Measurements from ENCODE around the gene TAS2R60.
"Not testable (repeated sequence)": the region's sequence is repeated elsewhere in the genome, so short reads cannot be mapped to it uniquely, and the experiment has no call there.

Gene TAS2R60
- total RNA-seq = 0 to 0.20 reads per million in 2 donors

- no peak for DNase-seq
Measured at GRCh38 chr7:143443153-143443552, at the start of gene TAS2R60. Gene TAS2R60 (plus strand): TSS chr7:143443453. CDS start chr7:143443453, 0 bp downstream.

GRCh38 chr7:143394068-143394467 is 49.2 kb upstream of the TAS2R60 start:
- no peak for DNase-seq

GRCh38 chr7:143394777-143395176 is 48.5 kb upstream of the TAS2R60 start:
- no peak for DNase-seq

GRCh38 chr7:143395187-143396149 is 47.8 kb upstream of the TAS2R60 start:
- DNase-seq = no peak

- DNase-seq = no peak
Measured at GRCh38 chr7:143396182-143396581, 47.1 kb upstream of the TAS2R60 start.

- DNase-seq = no peak
Measured at GRCh38 chr7:143396625-143397556, 46.4 kb upstream of the TAS2R60 start.

- no peak for DNase-seq
Measured at GRCh38 chr7:143397710-143398530, 45.3 kb upstream of the TAS2R60 start.

- no peak for DNase-seq
Measured at GRCh38 chr7:143398616-143399015, 44.6 kb upstream of the TAS2R60 start.

- DNase-seq = no peak
Measured at GRCh38 chr7:143399151-143399550, 44.1 kb upstream of the TAS2R60 start.

- no peak for DNase-seq
Measured at GRCh38 chr7:143399642-143400041, 43.6 kb upstream of the TAS2R60 start.

- no peak for DNase-seq
Measured at GRCh38 chr7:143401265-143401664, 42.0 kb upstream of the TAS2R60 start.

GRCh38 chr7:143402233-143402632 is 41.0 kb upstream of the TAS2R60 start:
- DNase-seq = not testable (repeated sequence)

- no peak for DNase-seq
Measured at GRCh38 chr7:143405173-143406001, 37.9 kb upstream of the TAS2R60 start.

- DNase-seq = no peak
Measured at GRCh38 chr7:143406002-143406357, 37.3 kb upstream of the TAS2R60 start.

- DNase-seq = peak in 3 of 5 experiments; percentile 35 to 83 (median 36)
Measured at GRCh38 chr7:143407287-143408251, 35.7 kb upstream of the TAS2R60 start.

GRCh38 chr7:143408252-143408685 is 35.0 kb upstream of the TAS2R60 start:
- no peak for DNase-seq

GRCh38 chr7:143408686-143409561 is 34.3 kb upstream of the TAS2R60 start, which contains the start of gene EPHA1:
Gene EPHA1 (minus strand): TSS chr7:143408856. CDS start chr7:143408805, 51 bp downstream.
- DNase-seq = peak in 3 of 5 experiments; percentile 28 to 46 (median 36)

- DNase-seq = no peak
Measured at GRCh38 chr7:143410521-143411004, 32.7 kb upstream of the TAS2R60 start.
